ENCODE data around the gene DPH6. TPM values are rescaled to one million over a fixed set of nuclear protein-coding genes. Genes with fewer than 3 reads are reported as not detected.

Gene DPH6
- total RNA-seq, 1 experiment from 2014 or later = 5.3 TPM

DNA sequence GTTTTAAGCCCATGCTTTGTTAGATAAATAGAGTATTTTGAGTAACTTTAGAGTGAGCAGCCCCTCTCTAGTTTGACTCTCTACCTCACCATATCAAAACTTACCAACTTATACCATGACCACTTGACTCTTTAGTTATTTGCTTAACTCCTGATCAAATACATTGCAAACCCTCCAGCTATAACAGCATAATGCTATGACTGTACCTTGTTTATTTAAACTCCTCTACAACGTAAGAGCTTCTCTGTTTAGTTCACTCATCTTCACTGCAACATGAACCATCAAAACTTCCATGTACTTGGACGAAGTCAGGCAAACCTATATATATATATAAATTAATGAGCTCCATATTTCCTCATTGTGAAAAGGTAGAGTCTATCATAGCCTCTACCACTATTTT lies 218.2 kb downstream of the DPH6 start:
- Mint-ChIP-seq H3K27me3 (ENCODE audit: unreplicated experiment) (no peaks in the 10 kb centered on the region), H3K9me3 (ENCODE audit: low read depth, unreplicated experiment) (no peaks in the 10 kb centered on the region), H3K4me1 (ENCODE audit: low read depth, unreplicated experiment) (no peaks in the 10 kb centered on the region), H3K4me3 (ENCODE audit: low read depth, unreplicated experiment) (no peak overlapping the region), H3K27ac (ENCODE audit: unreplicated experiment) (no peak overlapping the region), H3K36me3 (ENCODE audit: insufficient read depth, unreplicated experiment) (no peaks in the 10 kb centered on the region)
- intact Hi-C loops (cut with micrococcal nuclease; ENCODE audit: unreplicated experiment) = no loop called here
- TF ChIP-seq, protein P1, sequence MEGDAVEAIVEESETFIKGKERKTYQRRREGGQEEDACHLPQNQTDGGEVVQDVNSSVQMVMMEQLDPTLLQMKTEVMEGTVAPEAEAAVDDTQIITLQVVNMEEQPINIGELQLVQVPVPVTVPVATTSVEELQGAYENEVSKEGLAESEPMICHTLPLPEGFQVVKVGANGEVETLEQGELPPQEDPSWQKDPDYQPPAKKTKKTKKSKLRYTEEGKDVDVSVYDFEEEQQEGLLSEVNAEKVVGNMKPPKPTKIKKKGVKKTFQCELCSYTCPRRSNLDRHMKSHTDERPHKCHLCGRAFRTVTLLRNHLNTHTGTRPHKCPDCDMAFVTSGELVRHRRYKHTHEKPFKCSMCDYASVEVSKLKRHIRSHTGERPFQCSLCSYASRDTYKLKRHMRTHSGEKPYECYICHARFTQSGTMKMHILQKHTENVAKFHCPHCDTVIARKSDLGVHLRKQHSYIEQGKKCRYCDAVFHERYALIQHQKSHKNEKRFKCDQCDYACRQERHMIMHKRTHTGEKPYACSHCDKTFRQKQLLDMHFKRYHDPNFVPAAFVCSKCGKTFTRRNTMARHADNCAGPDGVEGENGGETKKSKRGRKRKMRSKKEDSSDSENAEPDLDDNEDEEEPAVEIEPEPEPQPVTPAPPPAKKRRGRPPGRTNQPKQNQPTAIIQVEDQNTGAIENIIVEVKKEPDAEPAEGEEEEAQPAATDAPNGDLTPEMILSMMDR (IDR thresholded peaks at IDR 0.05; ENCODE audit: unreplicated experiment) = no peak
- no peak for DNase-seq
- CTCF ChIA-PET = no interaction called here
- BruUV-seq (replicated peaks) = no TSS peak

DNA sequence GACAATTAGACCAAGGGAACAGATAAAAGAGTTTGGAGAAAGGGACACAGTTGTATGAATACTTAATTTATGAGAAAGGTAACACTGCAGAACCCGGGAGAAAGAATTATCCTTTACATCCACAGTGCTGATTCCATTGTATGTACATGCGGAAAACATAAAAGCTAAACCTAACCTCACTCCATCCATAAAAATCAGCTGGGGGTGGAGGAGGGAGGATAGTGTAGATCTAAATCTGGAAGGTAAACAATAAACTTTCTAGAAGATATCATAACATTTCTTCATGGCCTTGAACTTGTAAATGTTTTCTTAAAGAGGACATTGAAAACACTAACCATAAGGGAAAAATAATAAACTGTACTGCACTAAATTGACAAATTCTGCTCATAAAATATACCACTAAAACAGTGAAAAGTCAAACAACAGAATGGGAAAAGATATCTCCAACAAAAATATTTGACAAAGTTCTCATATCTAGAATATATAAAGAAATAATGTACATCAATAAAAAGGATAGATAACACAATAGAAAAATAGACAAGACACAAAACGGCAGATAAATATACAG lies 220.5 kb downstream of the DPH6 start:
- no peak for DNase-seq
- Mint-ChIP-seq H3K36me3 (ENCODE audit: insufficient read depth, unreplicated experiment) (no peaks in the 10 kb centered on the region), H3K27ac (ENCODE audit: unreplicated experiment) (no peak overlapping the region), H3K4me3 (ENCODE audit: low read depth, unreplicated experiment) (no peak overlapping the region), H3K9me3 (ENCODE audit: low read depth, unreplicated experiment) (no peaks in the 10 kb centered on the region), H3K27me3 (ENCODE audit: unreplicated experiment) (no peaks in the 10 kb centered on the region), H3K4me1 (ENCODE audit: low read depth, unreplicated experiment) (no peaks in the 10 kb centered on the region)
- no TSS peak for BruUV-seq (replicated peaks)
- CTCF ChIA-PET = no interaction called here
- intact Hi-C loops (cut with micrococcal nuclease; ENCODE audit: unreplicated experiment) = no loop called here
- TF ChIP-seq, protein P1 (IDR thresholded peaks at IDR 0.05; ENCODE audit: unreplicated experiment) = no peak

DNA sequence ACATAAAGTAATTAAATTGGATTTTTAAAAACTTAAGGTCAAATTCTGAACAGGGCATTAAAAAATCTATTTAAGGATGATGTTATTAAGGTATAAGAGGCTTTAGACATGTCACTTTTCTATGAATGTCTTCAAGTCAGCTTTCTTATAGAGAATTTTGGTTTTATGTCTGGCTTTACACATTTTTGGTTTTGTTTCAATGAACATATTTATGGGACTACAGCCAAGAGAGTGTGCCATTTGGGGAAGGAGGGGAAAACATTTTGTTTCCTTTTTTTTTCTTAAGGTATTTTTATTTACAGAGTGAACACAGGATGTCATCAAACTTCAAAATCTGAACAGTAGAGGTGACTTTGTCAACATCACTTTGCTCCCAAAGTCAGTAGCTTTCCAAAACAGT lies 222.8 kb downstream of the DPH6 start:
- Mint-ChIP-seq H3K27ac (ENCODE audit: unreplicated experiment) (no peak overlapping the region), H3K36me3 (ENCODE audit: insufficient read depth, unreplicated experiment) (no peaks in the 10 kb centered on the region), H3K9me3 (ENCODE audit: low read depth, unreplicated experiment) (no peaks in the 10 kb centered on the region), H3K4me3 (ENCODE audit: low read depth, unreplicated experiment) (no peak overlapping the region), H3K4me1 (ENCODE audit: low read depth, unreplicated experiment) (no peaks in the 10 kb centered on the region), H3K27me3 (ENCODE audit: unreplicated experiment) (no peaks in the 10 kb centered on the region)
- TF ChIP-seq, protein P1 (IDR thresholded peaks at IDR 0.05; ENCODE audit: unreplicated experiment) = no peak
- CTCF ChIA-PET = no interaction called here
- intact Hi-C loops (cut with micrococcal nuclease; ENCODE audit: unreplicated experiment) = no loop called here
- no peak for DNase-seq
- BruUV-seq (replicated peaks) = no TSS peak

DNA sequence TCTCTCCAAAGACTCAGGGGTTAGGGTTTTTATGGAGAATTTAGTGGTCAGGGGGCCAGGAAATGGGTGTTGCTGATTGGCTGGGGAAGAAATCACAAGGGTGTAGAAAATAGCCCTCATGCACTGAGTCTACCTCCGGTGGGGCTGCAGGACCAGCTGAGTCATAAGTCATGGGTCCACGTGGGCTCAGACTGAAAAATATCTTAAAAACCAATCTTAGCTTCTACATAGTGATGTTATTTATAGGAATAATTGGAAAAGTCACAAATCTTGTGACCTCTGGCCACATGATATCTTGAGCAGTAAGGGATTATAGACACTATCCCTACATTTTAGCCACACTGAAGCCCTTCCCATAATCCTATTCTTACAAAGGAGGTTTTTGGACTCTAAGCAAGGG lies 224.0 kb downstream of the DPH6 start:
- no peaks in the 10 kb centered on the region for H3K9me3 Mint-ChIP-seq (ENCODE audit: low read depth, unreplicated experiment)
- no TSS peak for BruUV-seq (replicated peaks)
- DNase-seq = no peak
- TF ChIP-seq, protein P1 (IDR thresholded peaks at IDR 0.05; ENCODE audit: unreplicated experiment) = no peak
- H3K4me3 Mint-ChIP-seq (ENCODE audit: low read depth, unreplicated experiment) = no peak overlapping the region
- H3K4me1 Mint-ChIP-seq (ENCODE audit: low read depth, unreplicated experiment) = no peaks in the 10 kb centered on the region
- H3K36me3 Mint-ChIP-seq (ENCODE audit: insufficient read depth, unreplicated experiment) = no peaks in the 10 kb centered on the region
- H3K27me3 Mint-ChIP-seq (ENCODE audit: unreplicated experiment) = no peaks in the 10 kb centered on the region
- intact Hi-C loops (cut with micrococcal nuclease; ENCODE audit: unreplicated experiment) = no loop called here
- no peak overlapping the region for H3K27ac Mint-ChIP-seq (ENCODE audit: unreplicated experiment)
- CTCF ChIA-PET = no interaction called here
